GM12872 (cell line): ENCODE results near the gene HEXD.

ENCODE experiments used
- TF ChIP-seq, protein P1 (sequence below): IDR thresholded peaks from 3 replicates; pipeline ENCODE4 v1.5.1; 2011; ENCODE audit warnings: low read depth, mild to moderate bottlenecking, low read length, moderate library complexity; ENCODE audit not compliant: insufficient read depth

The HEXD gene

DNA sequence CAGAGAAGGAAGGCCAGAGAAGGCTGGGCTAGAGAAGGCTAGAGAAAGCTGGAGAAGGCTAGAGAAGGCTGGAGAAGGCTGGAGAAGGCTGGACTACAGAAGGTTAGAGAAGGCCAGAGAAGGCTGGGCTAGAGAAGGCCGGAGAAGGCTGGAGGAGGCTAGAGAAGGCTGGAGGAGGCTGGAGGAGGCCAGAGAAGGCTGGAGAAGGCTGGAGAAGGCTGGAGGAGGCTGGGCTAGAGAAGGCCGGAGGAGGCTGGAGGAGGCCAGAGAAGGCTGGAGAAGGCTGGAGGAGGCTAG is 6.7 kb downstream of the HEXD start:
- TF ChIP-seq, protein P1, sequence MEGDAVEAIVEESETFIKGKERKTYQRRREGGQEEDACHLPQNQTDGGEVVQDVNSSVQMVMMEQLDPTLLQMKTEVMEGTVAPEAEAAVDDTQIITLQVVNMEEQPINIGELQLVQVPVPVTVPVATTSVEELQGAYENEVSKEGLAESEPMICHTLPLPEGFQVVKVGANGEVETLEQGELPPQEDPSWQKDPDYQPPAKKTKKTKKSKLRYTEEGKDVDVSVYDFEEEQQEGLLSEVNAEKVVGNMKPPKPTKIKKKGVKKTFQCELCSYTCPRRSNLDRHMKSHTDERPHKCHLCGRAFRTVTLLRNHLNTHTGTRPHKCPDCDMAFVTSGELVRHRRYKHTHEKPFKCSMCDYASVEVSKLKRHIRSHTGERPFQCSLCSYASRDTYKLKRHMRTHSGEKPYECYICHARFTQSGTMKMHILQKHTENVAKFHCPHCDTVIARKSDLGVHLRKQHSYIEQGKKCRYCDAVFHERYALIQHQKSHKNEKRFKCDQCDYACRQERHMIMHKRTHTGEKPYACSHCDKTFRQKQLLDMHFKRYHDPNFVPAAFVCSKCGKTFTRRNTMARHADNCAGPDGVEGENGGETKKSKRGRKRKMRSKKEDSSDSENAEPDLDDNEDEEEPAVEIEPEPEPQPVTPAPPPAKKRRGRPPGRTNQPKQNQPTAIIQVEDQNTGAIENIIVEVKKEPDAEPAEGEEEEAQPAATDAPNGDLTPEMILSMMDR, result no peak

DNA sequence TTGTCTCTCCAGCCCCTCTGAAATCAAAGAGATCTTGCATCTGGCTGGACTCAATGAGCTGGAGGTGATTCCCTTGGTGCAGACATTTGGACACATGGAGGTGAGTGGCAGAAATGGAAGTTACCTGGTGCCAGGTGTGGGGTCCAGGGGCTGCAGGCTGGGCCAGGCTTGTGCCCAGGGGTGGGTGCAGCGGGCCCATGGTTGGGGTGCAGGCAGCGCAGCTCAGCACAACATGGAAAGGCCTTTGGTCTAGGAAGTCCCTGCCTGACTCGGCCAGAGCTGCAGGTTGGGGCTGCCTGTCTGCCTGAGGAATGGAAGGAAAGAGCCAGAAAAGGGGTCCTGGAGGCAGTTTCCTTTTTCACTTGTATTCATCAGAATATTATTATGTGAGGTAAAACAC is 10.4 kb downstream of the HEXD start:
- TF ChIP-seq, protein P1, result no peak

DNA sequence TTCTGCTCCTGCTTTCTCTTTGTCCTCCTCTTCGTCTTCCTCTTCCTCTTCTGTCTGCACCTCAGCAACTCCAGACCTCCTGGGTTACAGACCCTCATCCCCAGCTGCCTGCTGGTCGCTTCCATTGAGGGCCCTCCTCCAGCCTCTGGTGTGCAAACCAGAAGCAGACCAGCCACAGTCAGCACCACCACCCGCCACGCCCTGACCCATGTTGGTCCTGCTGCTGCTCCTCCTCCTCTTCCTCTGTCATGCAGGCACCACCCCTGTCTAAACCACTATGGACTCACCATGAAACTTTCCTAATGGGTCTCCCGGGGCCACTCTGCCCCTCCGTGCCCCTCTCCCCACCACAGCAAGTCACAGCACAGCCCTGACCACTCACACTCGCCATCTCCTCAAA is 11.7 kb downstream of the HEXD start:
- TF ChIP-seq, protein P1, result no peak

DNA sequence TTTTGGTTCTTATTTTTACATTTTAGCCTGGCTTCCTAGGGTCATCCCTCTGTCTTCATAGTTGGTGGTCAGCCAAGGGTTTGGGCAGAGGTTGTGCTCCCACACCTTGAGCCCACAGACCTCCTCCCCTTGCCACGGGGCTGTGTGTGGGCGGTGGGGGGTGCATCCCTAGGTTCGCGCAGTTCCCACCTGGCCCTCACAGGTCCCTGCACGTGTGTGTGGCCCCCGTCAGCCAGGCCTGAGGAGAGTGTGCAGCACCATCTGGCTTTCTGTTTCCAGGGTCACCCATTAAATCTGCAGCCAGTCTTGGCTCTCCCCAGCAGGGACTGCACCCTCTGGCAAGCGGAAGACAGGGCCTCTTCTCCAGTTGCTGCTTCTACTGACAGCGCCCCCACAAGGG is 13.9 kb downstream of the HEXD start:
- TF ChIP-seq, protein P1, result no peak

DNA sequence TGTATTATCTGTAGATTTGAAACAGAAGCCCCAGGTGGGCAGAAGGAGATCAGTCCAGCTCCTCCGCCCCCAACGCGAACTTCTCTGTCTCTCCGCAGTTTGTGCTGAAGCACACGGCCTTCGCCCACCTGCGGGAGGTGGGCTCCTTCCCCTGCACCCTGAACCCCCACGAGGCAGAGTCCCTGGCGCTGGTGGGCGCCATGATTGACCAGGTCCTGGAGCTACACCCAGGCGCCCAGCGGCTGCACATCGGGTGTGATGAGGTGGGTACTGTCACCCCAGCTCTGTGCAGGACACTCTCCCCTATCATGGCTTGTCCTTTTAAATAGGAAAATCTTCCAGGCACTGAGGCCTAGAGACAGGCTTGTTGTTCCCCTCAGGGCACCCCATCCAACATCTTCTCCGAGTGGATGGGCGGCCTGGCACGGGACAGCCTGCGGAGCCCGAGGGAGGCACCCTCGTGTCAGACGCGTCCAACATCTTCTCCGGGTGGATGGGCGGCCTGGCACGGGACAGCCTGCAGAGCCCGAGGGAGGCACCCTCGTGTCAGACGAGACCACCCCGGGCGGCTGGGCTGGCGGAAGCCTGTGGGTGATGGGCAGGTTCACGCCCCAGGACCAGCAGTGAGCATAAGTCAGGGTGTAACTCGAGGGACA is 15.5 kb downstream of the HEXD start:
- TF ChIP-seq, protein P1, result no peak

DNA sequence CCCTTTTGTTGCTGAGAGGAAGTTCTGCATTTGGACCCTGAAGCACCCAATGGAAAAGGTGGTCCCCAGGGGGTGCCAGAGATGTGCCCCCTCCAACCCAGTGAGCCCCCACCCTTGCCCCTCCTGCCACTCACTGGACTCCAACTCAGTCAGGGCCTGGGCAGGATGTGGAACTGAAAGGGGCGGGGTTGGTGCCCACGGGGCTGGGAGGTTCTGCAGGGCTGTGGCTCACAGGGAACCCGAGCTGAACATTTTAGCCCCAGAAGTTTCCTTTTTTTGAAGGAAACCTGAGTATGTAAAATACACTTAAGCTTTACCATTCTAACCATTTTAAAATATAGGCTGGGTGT is 16.0 kb downstream of the HEXD start:
- TF ChIP-seq, protein P1, result no peak

DNA sequence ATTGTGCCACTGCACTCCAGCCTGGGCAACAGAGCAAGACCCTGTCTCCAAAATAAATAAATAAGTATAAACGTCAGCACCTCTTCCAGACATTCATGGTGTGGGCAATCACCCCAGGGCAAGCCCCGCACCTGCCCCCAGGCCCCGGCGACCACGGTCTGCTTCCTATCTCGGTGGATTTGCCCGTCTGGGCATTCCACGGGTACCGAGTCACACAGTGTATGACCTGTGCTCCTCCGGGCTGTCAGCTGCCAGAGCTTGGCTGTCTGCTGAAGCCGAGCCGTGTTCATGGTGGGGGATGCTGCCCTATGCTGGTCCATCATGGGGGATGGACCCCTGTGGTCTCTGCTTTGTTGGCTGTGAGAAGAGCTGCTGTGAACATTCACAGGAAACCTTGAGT is 17.0 kb downstream of the HEXD start:
- TF ChIP-seq, protein P1, result no peak
